Esophagus muscularis mucosa (tissue), 3 donors: ENCODE measurements around the gene GLCE.

Experiments used
- EP300 ChIP-seq: sonication (generic); formaldehyde crosslinking; IDR thresholded peaks from one replicate; pipeline ENCODE4 v1.6.1; 2017; ENCODE audit warnings: antibody characterized with exemption
- TF ChIP-seq, protein P1 (sequence below), 3 experiments: fragments of 200-600 bp in 2 of 3; fragments of 450-650 bp in 1 of 3; sonication (generic) in 2 of 3; IDR thresholded peaks; one replicate each; pipeline ENCODE4 v1.5.1; 2017 to 2019; ENCODE audit warnings: antibody characterized with exemption in 3 of 3, mild to moderate bottlenecking in 2 of 3, moderate library complexity in 1 of 3

DNA sequence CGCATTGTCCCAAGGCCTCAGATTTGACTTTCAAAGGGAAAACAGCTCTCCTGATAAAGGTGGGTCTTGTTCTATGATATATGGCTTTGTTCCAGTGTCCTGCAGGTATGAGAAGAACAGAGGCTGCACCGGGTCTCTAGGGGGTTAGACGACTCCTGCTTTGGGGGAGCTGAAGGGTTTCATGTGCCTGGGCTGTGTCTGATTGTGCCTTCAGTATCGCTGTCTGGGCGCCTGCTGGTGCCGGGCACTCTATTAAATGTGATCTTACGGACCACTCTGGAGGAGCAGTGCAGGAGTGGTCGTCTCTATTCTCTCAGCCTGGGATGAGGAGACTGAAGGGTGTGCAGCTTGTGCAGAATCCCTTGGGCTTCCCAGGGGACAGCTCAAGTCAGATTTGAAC lies 154.3 kb downstream of the GLCE start:
- TF ChIP-seq, protein P1, sequence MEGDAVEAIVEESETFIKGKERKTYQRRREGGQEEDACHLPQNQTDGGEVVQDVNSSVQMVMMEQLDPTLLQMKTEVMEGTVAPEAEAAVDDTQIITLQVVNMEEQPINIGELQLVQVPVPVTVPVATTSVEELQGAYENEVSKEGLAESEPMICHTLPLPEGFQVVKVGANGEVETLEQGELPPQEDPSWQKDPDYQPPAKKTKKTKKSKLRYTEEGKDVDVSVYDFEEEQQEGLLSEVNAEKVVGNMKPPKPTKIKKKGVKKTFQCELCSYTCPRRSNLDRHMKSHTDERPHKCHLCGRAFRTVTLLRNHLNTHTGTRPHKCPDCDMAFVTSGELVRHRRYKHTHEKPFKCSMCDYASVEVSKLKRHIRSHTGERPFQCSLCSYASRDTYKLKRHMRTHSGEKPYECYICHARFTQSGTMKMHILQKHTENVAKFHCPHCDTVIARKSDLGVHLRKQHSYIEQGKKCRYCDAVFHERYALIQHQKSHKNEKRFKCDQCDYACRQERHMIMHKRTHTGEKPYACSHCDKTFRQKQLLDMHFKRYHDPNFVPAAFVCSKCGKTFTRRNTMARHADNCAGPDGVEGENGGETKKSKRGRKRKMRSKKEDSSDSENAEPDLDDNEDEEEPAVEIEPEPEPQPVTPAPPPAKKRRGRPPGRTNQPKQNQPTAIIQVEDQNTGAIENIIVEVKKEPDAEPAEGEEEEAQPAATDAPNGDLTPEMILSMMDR (IDR thresholded peaks at IDR 0.05), result no peak
- TF ChIP-seq EP300, result no peak
